ENCODE results near the gene KPTN.
A peak's percentile ranks its signal among the peaks of the same experiment; 100 is the strongest.

The KPTN gene

DNA sequence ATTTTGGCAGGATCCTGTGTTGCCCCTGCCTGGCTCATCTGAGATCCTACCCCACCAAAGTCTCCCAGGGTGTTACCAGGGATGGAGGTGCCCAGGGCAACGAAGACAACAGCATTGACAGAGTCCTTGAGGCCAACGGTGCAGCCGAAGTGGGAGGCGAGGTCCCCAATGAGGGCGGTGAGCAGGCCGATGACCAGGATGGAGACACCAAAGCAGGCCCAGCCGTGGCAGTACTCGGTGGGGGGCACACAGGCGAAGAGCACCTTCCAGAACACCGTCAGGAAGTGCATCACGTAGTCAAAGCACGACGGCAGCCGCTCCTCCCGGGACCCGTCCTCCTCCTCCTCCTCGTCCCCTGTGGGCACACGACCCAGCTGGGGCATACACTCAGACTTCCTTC, 51.9 kb downstream of the KPTN start:
- no peak for DNase-seq

- DNase-seq = peak; percentile 61
Observed at GRCh38 chr19:47430041-47430802, 53.8 kb downstream of the KPTN start.

GRCh38 chr19:47429140-47429793, 54.8 kb downstream of the KPTN start:
- no peak for DNase-seq

DNA sequence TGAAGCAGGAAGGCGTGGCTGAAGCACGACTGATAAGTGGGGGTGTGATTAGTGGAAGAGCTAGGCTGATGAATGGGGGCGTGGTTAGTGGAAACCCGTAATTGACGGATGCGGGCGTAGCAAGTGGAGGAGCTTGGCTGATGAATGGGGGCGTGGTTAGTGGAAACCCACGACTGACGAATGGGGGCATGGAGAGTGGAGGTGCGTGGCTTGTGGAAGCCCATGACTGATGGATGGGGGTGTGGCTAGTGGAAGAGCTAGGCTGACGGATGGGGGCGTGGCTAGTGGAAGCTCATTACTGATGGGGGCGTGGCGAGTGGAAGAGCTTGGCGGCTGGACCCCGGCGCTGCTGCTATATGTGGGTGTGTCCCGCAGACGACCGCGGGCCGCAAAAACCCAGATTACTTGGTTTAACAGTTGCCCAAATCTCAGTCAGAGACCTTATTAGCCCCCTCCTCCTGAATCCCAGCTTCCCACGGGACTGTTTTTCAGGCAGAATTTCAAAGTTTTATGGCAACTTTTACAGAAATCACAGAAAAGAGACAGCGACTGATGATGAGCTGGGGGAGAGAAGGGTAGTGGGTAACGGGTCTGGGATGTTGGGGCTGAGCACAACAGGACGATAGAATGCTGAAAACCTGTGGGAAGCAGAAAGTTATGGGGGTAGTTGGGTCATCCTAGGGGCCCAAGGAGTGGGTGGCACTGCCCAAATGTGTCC, 55.7 kb downstream of the KPTN start:
- peak; percentile 99 for DNase-seq

DNA sequence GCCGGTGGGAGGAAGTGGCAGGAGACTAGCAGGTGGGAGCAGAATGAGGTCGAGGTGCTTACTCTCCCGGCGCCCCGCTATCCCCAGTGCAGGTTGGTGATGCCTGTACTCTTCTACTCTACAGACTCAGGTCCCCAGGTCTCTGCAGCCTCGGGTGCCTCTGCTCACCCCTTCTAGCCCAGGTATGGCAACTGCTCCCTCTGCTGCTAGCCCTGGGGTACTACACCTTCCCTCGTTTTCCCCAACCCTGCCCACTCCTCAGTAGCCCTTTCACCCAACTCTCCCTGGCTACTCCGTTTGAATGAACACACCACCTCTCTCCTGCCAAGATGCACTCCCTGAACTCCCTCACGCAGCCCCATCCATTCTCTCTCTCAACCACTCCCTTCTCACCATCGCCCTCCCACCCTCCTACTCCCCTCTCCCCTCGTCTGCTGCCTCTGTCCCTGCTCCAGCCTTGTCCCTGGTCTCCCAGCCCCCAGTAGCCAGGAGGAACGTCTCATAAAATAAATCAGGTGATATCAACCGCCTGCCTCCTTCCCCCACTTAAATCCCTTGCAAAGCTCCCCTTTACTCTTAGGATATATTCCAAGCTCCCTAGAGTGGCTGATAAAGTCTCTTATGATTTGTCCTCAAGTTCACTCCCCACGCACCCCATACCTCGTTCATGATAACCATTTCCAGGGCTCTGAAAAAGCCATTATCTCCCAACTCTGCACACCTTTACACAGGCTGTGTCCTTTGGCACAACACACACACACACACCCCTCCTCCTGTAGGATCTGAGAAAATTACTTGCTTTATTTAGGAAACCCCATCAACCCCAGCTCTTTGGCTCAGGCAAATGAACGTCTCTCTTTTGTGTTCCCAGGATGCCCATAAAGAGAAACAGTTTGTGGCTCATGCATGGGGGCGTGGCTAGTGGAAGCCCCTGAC, 56.5 kb downstream of the KPTN start:
- peak; percentile 61 for DNase-seq
